ENCODE data around the gene MZT1.

MZT1 gene

DNA sequence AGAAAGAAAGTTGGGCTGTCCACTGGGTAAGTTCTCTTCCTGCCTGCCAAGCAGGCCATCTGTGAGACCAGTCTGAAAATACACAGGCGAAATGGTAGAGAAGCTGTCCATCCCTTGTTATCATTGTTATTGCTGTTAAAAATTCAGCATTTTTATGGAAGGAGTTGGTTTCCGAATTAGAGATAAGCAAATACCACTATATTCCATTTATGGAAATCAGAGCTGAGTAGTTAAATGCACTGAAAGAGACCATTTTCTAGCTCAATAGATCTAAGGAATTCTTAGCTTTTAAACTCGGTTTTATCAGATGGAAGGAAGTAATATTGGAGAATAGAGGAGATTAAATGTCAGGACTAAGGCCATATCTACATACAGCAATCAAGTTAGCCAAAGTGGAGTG lies 40.7 kb downstream of the MZT1 start:
- in situ Hi-C loops (cut with MboI; ENCODE audit: low sequenced_read_pairs): no loop called here

GRCh38 chr13:72680353-72680752 lies 47.1 kb downstream of the MZT1 start:
- in situ Hi-C loops (cut with MboI; ENCODE audit: low sequenced_read_pairs): no loop called here

DNA sequence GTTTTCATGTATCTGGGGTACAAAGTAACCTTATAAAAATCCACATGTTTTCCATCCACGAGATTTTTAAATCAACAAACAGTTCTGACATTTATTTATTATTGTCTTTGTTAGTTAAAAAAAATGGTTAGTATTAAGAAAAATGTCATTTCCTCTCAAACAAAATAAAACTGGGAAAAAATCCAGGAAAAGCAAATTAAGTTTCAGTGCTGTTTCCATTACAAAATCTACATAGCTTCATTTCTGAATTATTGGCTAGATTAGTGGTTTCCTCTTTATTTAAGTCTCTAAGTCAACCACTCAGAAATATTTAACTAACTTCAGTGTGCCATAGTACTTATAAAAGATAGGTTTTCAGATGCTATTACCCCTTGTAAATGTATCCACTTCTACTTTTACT lies 49.1 kb downstream of the MZT1 start:
- in situ Hi-C loops (cut with MboI; ENCODE audit: low sequenced_read_pairs): no loop called here

- in situ Hi-C loops (cut with MboI; ENCODE audit: low sequenced_read_pairs): no loop called here
Observed at GRCh38 chr13:72677431-72677830, 50.0 kb downstream of the MZT1 start.

DNA sequence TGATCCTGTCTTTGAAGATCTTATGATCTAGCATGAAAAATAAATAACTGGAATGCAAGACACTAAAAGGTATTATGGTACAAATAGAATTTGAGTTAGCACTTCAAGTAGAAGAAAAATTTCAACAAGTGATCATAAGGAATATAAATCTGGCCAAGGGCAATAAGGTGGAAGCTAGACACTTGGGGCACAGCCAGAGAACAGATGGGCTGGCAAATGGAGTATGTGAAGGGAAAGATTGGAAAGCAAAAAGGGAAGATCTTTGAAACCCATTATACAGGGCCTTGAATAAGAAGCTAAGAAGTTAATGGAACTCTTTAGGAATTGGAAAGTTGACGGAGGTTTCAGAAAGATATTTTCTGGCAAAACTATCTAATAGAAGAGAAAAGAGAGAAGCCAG lies 61.0 kb downstream of the MZT1 start:
- in situ Hi-C loops (cut with MboI; ENCODE audit: low sequenced_read_pairs): no loop called here

DNA sequence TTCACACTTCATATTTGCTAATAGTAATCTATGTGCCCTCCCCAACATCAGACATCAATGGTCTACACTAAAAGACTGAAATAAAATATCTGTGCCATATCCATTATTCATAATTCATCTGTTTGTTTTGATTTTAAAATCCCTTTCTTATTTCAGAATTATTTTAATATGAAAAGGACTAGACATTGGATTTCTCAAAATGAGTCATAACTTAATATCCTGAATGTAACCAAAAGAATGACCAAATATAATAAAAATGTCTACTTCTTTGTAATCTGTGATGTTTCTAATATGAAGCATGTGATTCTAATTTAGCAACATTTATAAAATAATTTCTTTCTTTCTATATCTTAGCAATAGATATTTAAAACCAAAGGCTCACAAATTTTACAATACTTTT lies 64.9 kb downstream of the MZT1 start:
- in situ Hi-C loops (cut with MboI; ENCODE audit: low sequenced_read_pairs): no loop called here

Measured in HL-60/S4 (cell line).